Neuronal stem cell (in vitro differentiated cells): ENCODE measurements around the gene FBXO33.

ENCODE experiments used
- DNase-seq: peaks from one replicate; pipeline ENCODE4 v3.0.0-alpha.2; 2013; ENCODE audit warnings: low spot score
- H2AFZ ChIP-seq: one replicate; pipeline ENCODE4 v1.6.1; 2013; ENCODE audit warnings: mild to moderate bottlenecking, low read length, inconsistent platforms
- H2AK5ac ChIP-seq: 2 replicates; pipeline ENCODE4 v1.6.1; 2013; ENCODE audit warnings: low read depth, mild to moderate bottlenecking, inconsistent platforms, low read length, moderate library complexity, mixed read lengths
- H2BK120ac ChIP-seq: 2 replicates; pipeline ENCODE4 v1.6.1; 2013; ENCODE audit warnings: low read depth, mild to moderate bottlenecking, inconsistent platforms, low read length, moderate library complexity, mixed read lengths
- H2BK12ac ChIP-seq: one replicate; pipeline ENCODE4 v1.6.1; 2013; ENCODE audit warnings: low read length, inconsistent platforms
- H2BK15ac ChIP-seq: 2 replicates; pipeline ENCODE4 v1.6.1; 2013; ENCODE audit warnings: mild to moderate bottlenecking, low read length, inconsistent platforms, mixed read lengths
- H2BK5ac ChIP-seq: one replicate; pipeline ENCODE4 v1.6.1; 2013; ENCODE audit warnings: inconsistent platforms, mild to moderate bottlenecking, low read length, moderate library complexity
- H3K14ac ChIP-seq: one replicate; pipeline ENCODE4 v1.6.1; 2013; ENCODE audit warnings: low read length, inconsistent platforms
- H3K18ac ChIP-seq: 2 replicates; pipeline ENCODE4 v1.6.1; 2013; ENCODE audit warnings: low read length, inconsistent platforms
- H3K23ac ChIP-seq: 2 replicates; pipeline ENCODE4 v1.6.1; 2013; ENCODE audit warnings: low read depth, mild to moderate bottlenecking, mixed read lengths, low read length, inconsistent platforms; ENCODE audit not compliant: poor library complexity
- H3K27ac ChIP-seq: replicated peaks from 3 replicates; pipeline ENCODE4 v1.5.1; 2013; ENCODE audit warnings: low read length, inconsistent platforms
- H3K27me3 ChIP-seq, 3 experiments: 2 replicates each; pipeline ENCODE4 v1.6.1; 2013; ENCODE audit warnings: low read length in 3 of 3, mild to moderate bottlenecking in 2 of 3, inconsistent platforms in 1 of 3, low read depth in 1 of 3, mixed read lengths in 1 of 3, moderate library complexity in 1 of 3; ENCODE audit not compliant: control insufficient read depth in 3 of 3, insufficient read depth in 3 of 3
- H3K36me3 ChIP-seq, 2 donors: replicated peaks in 1 of 2; 2 replicates each; pipeline ENCODE4 v1.6.1; 2013; ENCODE audit warnings: low read length in 2 of 2; ENCODE audit not compliant: control insufficient read depth in 2 of 2, insufficient read depth in 2 of 2
- H3K4ac ChIP-seq: 2 replicates; pipeline ENCODE4 v1.6.1; 2013; ENCODE audit warnings: inconsistent platforms, mild to moderate bottlenecking, low read length, moderate library complexity
- H3K4me1 ChIP-seq, 2 donors: 1 replicate in 1 of 2; 2 replicates in 1 of 2; pipeline ENCODE4 v1.6.1; 2013; ENCODE audit warnings: low read length in 2 of 2, low read depth in 1 of 2; ENCODE audit not compliant: control insufficient read depth in 2 of 2, insufficient read depth in 1 of 2
- H3K4me2 ChIP-seq: one replicate; pipeline ENCODE4 v1.6.1; 2013; ENCODE audit warnings: mild to moderate bottlenecking, low read length, inconsistent platforms; ENCODE audit not compliant: insufficient read depth, poor library complexity, severe bottlenecking
- H3K4me3 ChIP-seq, 2 donors: 2 replicates each; pipeline ENCODE4 v1.5.1; 2013; ENCODE audit warnings: low read length in 2 of 2, mild to moderate bottlenecking in 2 of 2, inconsistent platforms in 1 of 2, moderate library complexity in 1 of 2
- H3K79me1 ChIP-seq: one replicate; pipeline ENCODE4 v1.6.1; 2013; ENCODE audit warnings: low read depth, mild to moderate bottlenecking, inconsistent platforms, low read length, moderate library complexity
- H3K9ac ChIP-seq: one replicate; pipeline ENCODE4 v1.6.1; 2013; ENCODE audit warnings: mild to moderate bottlenecking, low read depth, low read length, inconsistent platforms; ENCODE audit not compliant: poor library complexity
- H3K9me3 ChIP-seq, 2 donors: replicated peaks in 1 of 2; 2 replicates each; pipeline versions ENCODE3 to v1.6.1; 2013; ENCODE audit warnings: low read length in 2 of 2, mild to moderate bottlenecking in 2 of 2, inconsistent platforms in 1 of 2, low read depth in 1 of 2, mixed read lengths in 1 of 2, moderate library complexity in 1 of 2; ENCODE audit not compliant: control insufficient read depth in 2 of 2, insufficient read depth in 1 of 2
- H4K8ac ChIP-seq: one replicate; pipeline ENCODE4 v1.6.1; 2013; ENCODE audit warnings: low read depth, mild to moderate bottlenecking, inconsistent platforms, low read length, moderate library complexity
- H4K91ac ChIP-seq: one replicate; pipeline ENCODE4 v1.6.1; 2013; ENCODE audit warnings: low read length, low read depth, mild to moderate bottlenecking, inconsistent platforms; ENCODE audit not compliant: poor library complexity
- WGBS, 2 donors: extraction: QIAGEN DNeasy Blood & Tissue Kit; methylation state at CpG; one replicate each; pipeline ENCODE4 v1.1.7; 2013; ENCODE audit warnings: missing lambda C conversion rate in 2 of 2, mixed read lengths in 1 of 2; ENCODE audit not compliant: insufficient read length in 2 of 2, insufficient replicate concordance in 1 of 2; ENCODE audit errors: extremely low coverage in 2 of 2; 5-methylcytosine and 5-hydroxymethylcytosine counted together

The FBXO33 gene

GRCh38 chr14:39416072-39416471, 16.2 kb downstream of the FBXO33 start:
- Histone ChIP-seq H3K4me2 (no peak overlapping the region), H4K8ac (no peak overlapping the region), H2BK15ac (no peak overlapping the region), H2AK5ac (no peak overlapping the region), H3K27me3 (no peaks in the 10 kb centered on the region), H2BK120ac (no peak overlapping the region), H2BK12ac (no peak overlapping the region), H3K79me1 (no peaks in the 10 kb centered on the region), H3K9ac (no peak overlapping the region), H3K4me1 (no peaks in the 10 kb centered on the region), H3K14ac (no peak overlapping the region), H3K27ac (no peak overlapping the region), H4K91ac (no peak overlapping the region), H3K4me3 (no peak overlapping the region), H2BK5ac (no peak overlapping the region), H3K4ac (no peak overlapping the region), H3K23ac (no peak overlapping the region), H3K18ac (no peak overlapping the region), H2AFZ (no peak overlapping the region), H3K9me3 (peaks cover 9 to 22% of the 10 kb centered on the region in 2 donors), H3K36me3 (peaks cover 0 to 5% of the 10 kb centered on the region in 2 donors)
- no peak for DNase-seq
- no CpG with 5 or more reads among the region's 1 CpG for WGBS, 2 donors

GRCh38 chr14:39406560-39406959, 25.7 kb downstream of the FBXO33 start:
- no peak overlapping the region for H3K9ac ChIP-seq
- DNase-seq = no peak
- no peaks in the 10 kb centered on the region for H3K27me3 ChIP-seq
- H2BK12ac ChIP-seq = no peak overlapping the region
- no CpG with 5 or more reads among the region's 3 CpGs for WGBS, 2 donors
- no peak overlapping the region for H2BK120ac ChIP-seq
- no peak overlapping the region for H2AK5ac ChIP-seq
- H3K18ac ChIP-seq = no peak overlapping the region
- no peak overlapping the region for H2BK15ac ChIP-seq
- no peak overlapping the region for H4K8ac ChIP-seq
- H3K4me2 ChIP-seq = no peak overlapping the region
- H2AFZ ChIP-seq = no peak overlapping the region
- H3K4me1 ChIP-seq = no peaks in the 10 kb centered on the region
- no peak overlapping the region for H2BK5ac ChIP-seq
- no peak overlapping the region for H3K23ac ChIP-seq
- peaks cover under 1 to 2% of the 10 kb centered on the region in 2 donors for H3K36me3 ChIP-seq
- no peak overlapping the region for H4K91ac ChIP-seq
- no peak overlapping the region for H3K27ac ChIP-seq
- H3K14ac ChIP-seq = no peak overlapping the region
- peaks cover 2 to 5% of the 10 kb centered on the region in 2 donors for H3K9me3 ChIP-seq
- H3K4ac ChIP-seq = no peak overlapping the region
- no peaks in the 10 kb centered on the region for H3K79me1 ChIP-seq
- no peak overlapping the region for H3K4me3 ChIP-seq

DNA sequence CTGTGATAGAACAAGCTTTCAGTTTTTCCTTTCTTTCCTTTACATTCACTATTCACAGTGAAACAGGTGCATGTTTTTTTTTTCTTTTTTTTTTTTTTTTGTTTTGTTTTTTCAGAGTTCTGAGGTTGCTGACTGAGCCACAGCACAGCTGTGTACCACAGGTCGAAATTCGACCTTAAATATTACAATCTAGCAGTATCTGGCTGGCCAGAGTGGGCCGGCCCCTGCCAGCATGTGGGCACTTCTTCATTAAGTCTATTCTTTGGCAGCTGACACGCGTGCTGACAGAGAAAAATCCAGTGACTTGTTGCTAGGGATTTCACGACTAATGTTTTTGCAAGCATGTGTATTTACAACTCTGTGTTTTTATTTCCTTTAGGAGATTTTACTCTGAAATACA, 33.9 kb downstream of the FBXO33 start:
- H2BK15ac ChIP-seq = no peak overlapping the region
- H3K9me3 ChIP-seq = peaks cover 0 to 2% of the 10 kb centered on the region in 2 donors
- H2AK5ac ChIP-seq = no peak overlapping the region
- no peak overlapping the region for H3K27ac ChIP-seq
- peaks cover 7 to 38% of the 10 kb centered on the region in 2 donors for H3K36me3 ChIP-seq
- no peaks in the 10 kb centered on the region for H3K79me1 ChIP-seq
- H3K4ac ChIP-seq = no peak overlapping the region
- H4K8ac ChIP-seq = no peak overlapping the region
- H3K4me2 ChIP-seq = no peak overlapping the region
- no CpG with 5 or more reads among the region's 6 CpGs for WGBS, 2 donors
- H2BK5ac ChIP-seq = no peak overlapping the region
- no peak overlapping the region for H2BK120ac ChIP-seq
- no peak overlapping the region for H2AFZ ChIP-seq
- no peak overlapping the region for H3K14ac ChIP-seq
- no peak overlapping the region for H4K91ac ChIP-seq
- H3K23ac ChIP-seq = no peak overlapping the region
- H3K9ac ChIP-seq = no peak overlapping the region
- H3K27me3 ChIP-seq = no peaks in the 10 kb centered on the region
- no peak overlapping the region for H3K18ac ChIP-seq
- H3K4me1 ChIP-seq = peaks cover 0 to 3% of the 10 kb centered on the region in 2 donors
- no peak overlapping the region for H2BK12ac ChIP-seq
- H3K4me3 ChIP-seq = no peak overlapping the region
- no peak for DNase-seq

DNA sequence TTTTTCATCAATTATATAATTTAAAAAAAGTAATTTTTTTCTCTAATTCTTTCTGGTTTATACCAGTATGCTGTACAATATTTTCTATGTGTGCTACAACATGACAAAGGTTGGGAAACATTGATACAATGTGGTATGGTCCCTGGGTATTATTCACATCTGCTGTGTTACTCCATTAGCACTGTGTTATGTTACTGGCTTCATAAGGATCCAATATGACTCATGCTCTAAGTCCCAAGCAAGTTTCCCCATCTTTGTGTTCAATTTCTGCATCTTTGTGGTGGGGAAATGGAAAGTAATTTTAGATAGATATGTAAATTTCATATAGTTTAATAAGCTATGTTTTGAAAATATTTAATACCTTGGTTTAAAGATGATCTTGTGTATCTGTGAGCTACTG, 35.8 kb downstream of the FBXO33 start:
- Histone ChIP-seq H2AFZ (no peak overlapping the region), H3K27me3 (no peaks in the 10 kb centered on the region), H4K91ac (no peak overlapping the region), H2AK5ac (no peak overlapping the region), H4K8ac (no peak overlapping the region), H3K36me3 (peaks cover 7 to 35% of the 10 kb centered on the region in 2 donors), H3K18ac (no peak overlapping the region), H3K9me3 (peaks cover 0 to 2% of the 10 kb centered on the region in 2 donors), H3K4me1 (peaks cover 0 to 3% of the 10 kb centered on the region in 2 donors), H3K9ac (no peak overlapping the region), H2BK12ac (no peak overlapping the region), H3K14ac (no peak overlapping the region), H2BK120ac (no peak overlapping the region), H3K4me3 (no peak overlapping the region), H3K4me2 (no peak overlapping the region), H3K27ac (no peak overlapping the region), H2BK15ac (no peak overlapping the region), H3K79me1 (no peaks in the 10 kb centered on the region), H3K23ac (no peak overlapping the region), H2BK5ac (no peak overlapping the region), H3K4ac (no peak overlapping the region)
- no peak for DNase-seq
